Caco-2 (cell line): ENCODE results near the gene E2F4. TPM values are rescaled to one million over a fixed set of nuclear protein-coding genes. Genes with fewer than 3 reads are reported as not detected.

Experiments used
- BruUV-seq: library from RNA; stranded (reverse); fragments of 400-500 nt; replicated peaks from 2 replicates; lab custom pipeline; 2021; lab: Mats Ljungman, UMichigan
- CTCF ChIA-PET: fragments of 300-600 bp; sonication (Branson Sonifier 250); formaldehyde crosslinking; loops from one replicate; lab custom pipeline; 2022; ENCODE audit warnings: antibody characterized with exemption; lab: Charles Lee
- POLR2A ChIA-PET: fragments of 300-600 bp; sonication (Branson Sonifier 250); formaldehyde crosslinking; loops from one replicate; lab custom pipeline; 2022; ENCODE audit warnings: antibody characterized with exemption; lab: Charles Lee
- DNase-seq, 2 experiments: peaks; one replicate each; pipeline versions ENCODE4 v3.0.0 to v3.0.0-alpha.2; 2020 to 2022
- H3K27me3 ChIP-seq: replicated peaks from 2 replicates; pipeline ENCODE4 v1.6.0; 2011; ENCODE audit warnings: low read length; ENCODE audit not compliant: control insufficient read depth, insufficient read depth
- H3K36me3 ChIP-seq: 2 replicates; pipeline ENCODE4 v1.5.1; 2011; ENCODE audit warnings: low read length; ENCODE audit not compliant: control insufficient read depth, insufficient read depth
- H3K4me1 ChIP-seq: fragments of 250-450 bp; sonication (Bioruptor Pico); 2 replicates; pipeline ENCODE4 v1.5.1; 2020; ENCODE audit warnings: mild to moderate bottlenecking
- H3K4me3 ChIP-seq: 2 replicates; pipeline ENCODE4 v1.5.1; 2011; ENCODE audit warnings: low read depth, mild to moderate bottlenecking, control low read depth, low read length
- H3K9me3 ChIP-seq: fragments of 250-450 bp; sonication (Bioruptor Pico); 2 replicates; pipeline ENCODE4 v1.5.1; 2020; ENCODE audit warnings: mild to moderate bottlenecking, moderate library complexity
- H3K27ac Mint-ChIP-seq: one replicate; pipeline ENCODE4 v1.8.0; 2022; ENCODE audit warnings: mixed read lengths; ENCODE audit not compliant: unreplicated experiment
- H3K27me3 Mint-ChIP-seq: one replicate; pipeline ENCODE4 v1.8.0; 2022; ENCODE audit warnings: mixed read lengths; ENCODE audit not compliant: insufficient read depth, unreplicated experiment
- H3K36me3 Mint-ChIP-seq: one replicate; pipeline ENCODE4 v1.8.0; 2022; ENCODE audit warnings: mild to moderate bottlenecking, mixed read lengths; ENCODE audit not compliant: insufficient read depth, unreplicated experiment
- H3K4me1 Mint-ChIP-seq: one replicate; pipeline ENCODE4 v1.8.0; 2022; ENCODE audit warnings: low read depth, mixed read lengths; ENCODE audit not compliant: unreplicated experiment
- H3K4me3 Mint-ChIP-seq: one replicate; pipeline ENCODE4 v1.8.0; 2022; ENCODE audit warnings: mild to moderate bottlenecking, moderate library complexity, mixed read lengths; ENCODE audit not compliant: unreplicated experiment
- H3K9me3 Mint-ChIP-seq: one replicate; pipeline ENCODE4 v1.8.0; 2022; ENCODE audit warnings: mixed read lengths; ENCODE audit not compliant: unreplicated experiment
- CTCF ChIP-seq, 2 experiments: fragments of 200-600 bp in 1 of 2; IDR thresholded peaks; 1 replicate in 1 of 2; 2 replicates in 1 of 2; pipeline versions ENCODE4 v1.5.1 to v1.8.0; 2011 to 2022; ENCODE audit warnings: antibody characterized with exemption in 1 of 2, control low read depth in 1 of 2, inconsistent platforms in 1 of 2, low read depth in 1 of 2, low read length in 1 of 2, mild to moderate bottlenecking in 1 of 2, moderate library complexity in 1 of 2; ENCODE audit not compliant: insufficient read depth in 1 of 2, severe bottlenecking in 1 of 2, unreplicated experiment in 1 of 2
- intact Hi-C: fragments of 100-400 bp; cut with micrococcal nuclease; formaldehyde crosslinking; loops from one replicate; pipeline ENCODE4 v1.10.0; 2022; ENCODE audit not compliant: unreplicated experiment
- total RNA-seq: library from RNA; stranded (reverse); gene quantifications from 2 replicates; pipeline ENCODE4 v1.2.3, GENCODE V29; 2022

E2F4 gene
- total RNA-seq, 1 experiment from 2014 or later = 115 TPM

- H3K4me3 Mint-ChIP-seq = peak overlapping the region; percentile 77
- no peaks in the 10 kb centered on the region for H3K27me3 Mint-ChIP-seq
- Histone ChIP-seq H3K36me3 (peaks cover 12% of the 10 kb centered on the region), H3K27me3 (no peaks in the 10 kb centered on the region), H3K4me3 (peak overlapping the region; percentile 90), H3K4me1 (peaks cover 19% of the 10 kb centered on the region), H3K9me3 (no peaks in the 10 kb centered on the region)
- intact Hi-C loops = loop anchor here (2.0 kb wide), 1 partner anchor 54 kb away; the partner anchor contains the start of gene FHOD1
- peaks cover 47% of the 10 kb centered on the region for H3K36me3 Mint-ChIP-seq
- no TSS peak for BruUV-seq
- no peak for TF ChIP-seq CTCF (IDR thresholded peaks at IDR 0.05; ENCODE audit: insufficient read depth in 1 of 2, low read depth in 1 of 2, low read length in 1 of 2, severe bottlenecking in 1 of 2, unreplicated experiment in 1 of 2)
- ChIA-PET CTCF (interaction anchor here (0.6 to 1.1 kb wide), 3 partner anchors 53 to 232 kb away, joined by 3 to 4 read pairs (median 4); partner anchors contain the start of gene CES3), POLR2A (interaction anchor here (0.6 to 1.2 kb wide), 4 partner anchors 22 to 212 kb away, joined by 3 read pairs; partner anchors contain the start of genes FHOD1, NOL3 and TMEM208)
- DNase-seq = no peak
- H3K4me1 Mint-ChIP-seq = peaks cover 25% of the 10 kb centered on the region
- H3K9me3 Mint-ChIP-seq = no peaks in the 10 kb centered on the region
- peak overlapping the region; percentile 48 for H3K27ac Mint-ChIP-seq
Observed at GRCh38 chr16:67192781-67193361, 916 bp downstream of the E2F4 start.

DNA sequence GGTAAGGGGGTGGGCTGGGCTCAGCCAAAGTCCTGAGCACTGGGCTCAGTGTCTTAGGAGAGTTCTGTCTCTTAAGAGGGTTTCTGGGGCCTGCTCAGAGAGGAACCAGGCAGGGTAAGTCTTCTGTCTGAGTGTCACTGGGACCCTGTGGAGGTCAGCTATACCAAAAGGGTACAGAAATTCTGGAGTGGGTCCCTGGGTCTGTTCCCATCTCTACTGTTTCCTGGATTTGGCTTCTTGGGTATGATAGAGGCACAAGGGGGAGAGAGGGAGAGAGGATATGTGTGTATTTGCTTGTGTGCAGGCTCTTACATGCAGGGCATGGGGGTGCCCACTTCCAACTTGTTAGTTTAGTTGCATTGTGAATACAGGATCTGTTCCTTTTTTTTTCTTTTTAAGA lies 1.6 kb downstream of the E2F4 start:
- Histone ChIP-seq H3K9me3 (no peaks in the 10 kb centered on the region), H3K4me3 (peak overlapping the region; percentile 90), H3K27me3 (no peaks in the 10 kb centered on the region), H3K4me1 (peaks cover 24% of the 10 kb centered on the region), H3K36me3 (peaks cover 13% of the 10 kb centered on the region)
- H3K27me3 Mint-ChIP-seq = no peaks in the 10 kb centered on the region
- BruUV-seq = no TSS peak
- H3K9me3 Mint-ChIP-seq = no peaks in the 10 kb centered on the region
- peak overlapping the region; percentile 25 for H3K27ac Mint-ChIP-seq
- ChIA-PET CTCF (interaction anchor here (1.1 kb wide), 1 partner anchor 232 kb away, joined by 3 read pairs; the partner anchor contains the start of gene CES3), POLR2A (interaction anchor here (0.5 to 1.2 kb wide), 2 partner anchors 34 to 54 kb away, joined by 3 read pairs; partner anchors contain the start of gene FHOD1)
- TF ChIP-seq CTCF (IDR thresholded peaks at IDR 0.05; ENCODE audit: insufficient read depth in 1 of 2, low read depth in 1 of 2, low read length in 1 of 2, severe bottlenecking in 1 of 2, unreplicated experiment in 1 of 2) = no peak
- H3K4me3 Mint-ChIP-seq = peak overlapping the region; percentile 77
- peaks cover 25% of the 10 kb centered on the region for H3K4me1 Mint-ChIP-seq
- peaks cover 54% of the 10 kb centered on the region for H3K36me3 Mint-ChIP-seq
- intact Hi-C loops = loop anchor here (2.0 kb wide), 1 partner anchor 53 kb away; the partner anchor contains the start of gene FHOD1
- DNase-seq = no peak

GRCh38 chr16:67194260-67194659 lies 2.3 kb downstream of the E2F4 start:
- Mint-ChIP-seq H3K9me3 (no peaks in the 10 kb centered on the region), H3K36me3 (peaks cover 56% of the 10 kb centered on the region), H3K27me3 (no peaks in the 10 kb centered on the region), H3K4me3 (peak overlapping the region; percentile 77), H3K4me1 (peaks cover 25% of the 10 kb centered on the region), H3K27ac (peak overlapping the region; percentile 25)
- no TSS peak for BruUV-seq
- CTCF ChIA-PET = no interaction called here
- POLR2A ChIA-PET = interaction anchor here (0.5 kb wide), 1 partner anchor 35 kb away, joined by 3 read pairs; no protein-coding TSS in a partner anchor
- no peak for DNase-seq
- H3K4me1 ChIP-seq = peaks cover 28% of the 10 kb centered on the region
- H3K4me3 ChIP-seq = no peak overlapping the region
- peaks cover 13% of the 10 kb centered on the region for H3K36me3 ChIP-seq
- no peaks in the 10 kb centered on the region for H3K9me3 ChIP-seq
- no peaks in the 10 kb centered on the region for H3K27me3 ChIP-seq
- intact Hi-C loops = no loop called here
- no peak for TF ChIP-seq CTCF (IDR thresholded peaks at IDR 0.05; ENCODE audit: insufficient read depth in 1 of 2, low read depth in 1 of 2, low read length in 1 of 2, severe bottlenecking in 1 of 2, unreplicated experiment in 1 of 2)
